Measurements from ENCODE around the gene PTPRT.

The PTPRT gene

DNA sequence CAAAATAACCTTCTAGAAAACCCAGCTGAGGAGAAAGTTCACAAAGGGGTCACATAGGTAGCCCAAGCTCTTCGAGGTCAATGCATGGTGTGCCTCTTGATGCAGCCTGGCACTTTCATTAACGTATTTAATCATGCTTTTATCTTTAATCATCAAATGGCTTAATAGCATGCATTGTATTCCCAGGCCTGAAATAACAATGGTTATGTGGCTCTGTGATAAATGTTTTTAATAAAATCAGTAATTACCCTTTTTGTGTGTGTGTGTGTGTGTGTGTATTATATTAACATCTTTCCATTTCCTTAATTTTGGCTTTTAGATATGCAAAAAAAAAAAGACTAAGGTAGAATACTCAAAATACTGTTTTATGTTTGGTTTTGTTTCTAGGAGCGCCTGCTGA lies 681.8 kb downstream of the PTPRT start:
- FAIRE-seq: no peak

DNA sequence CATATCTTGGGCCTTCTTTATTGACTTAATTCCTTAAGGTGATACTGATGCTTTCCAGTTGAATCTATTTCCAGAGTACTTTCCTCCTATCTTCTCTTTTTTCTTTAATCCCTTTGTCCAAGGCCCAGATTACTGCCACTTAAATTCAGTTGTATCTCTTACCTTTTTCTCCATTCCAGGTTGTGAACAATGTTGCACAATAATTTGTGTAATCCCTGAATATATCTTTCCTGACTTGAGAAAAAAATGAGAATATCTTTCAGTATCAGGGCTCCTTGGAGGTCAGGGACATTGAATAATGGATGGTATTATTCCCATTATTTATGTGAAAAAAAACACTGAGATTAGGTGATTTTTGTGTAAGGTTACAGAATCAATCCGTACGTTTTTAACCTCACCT lies 683.3 kb downstream of the PTPRT start:
- FAIRE-seq: no peak

DNA sequence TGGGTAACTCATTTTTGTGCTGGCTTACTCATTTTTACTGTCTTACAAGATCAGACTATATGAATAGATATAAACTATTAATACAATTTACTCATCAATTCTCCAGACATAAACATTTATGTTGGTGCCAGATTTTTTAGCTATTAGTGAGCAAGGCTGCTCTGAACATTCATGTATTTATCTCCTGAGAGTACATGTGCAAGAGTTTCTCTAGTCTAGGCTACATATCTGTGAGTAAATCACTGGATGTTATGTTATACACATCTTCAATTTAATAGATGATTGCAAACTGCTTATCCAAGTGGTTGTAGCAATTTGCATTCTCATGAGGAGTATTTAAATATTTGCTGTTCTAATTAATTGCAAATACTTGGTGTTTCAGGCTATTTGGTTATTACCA lies 687.1 kb downstream of the PTPRT start:
- FAIRE-seq: no peak

DNA sequence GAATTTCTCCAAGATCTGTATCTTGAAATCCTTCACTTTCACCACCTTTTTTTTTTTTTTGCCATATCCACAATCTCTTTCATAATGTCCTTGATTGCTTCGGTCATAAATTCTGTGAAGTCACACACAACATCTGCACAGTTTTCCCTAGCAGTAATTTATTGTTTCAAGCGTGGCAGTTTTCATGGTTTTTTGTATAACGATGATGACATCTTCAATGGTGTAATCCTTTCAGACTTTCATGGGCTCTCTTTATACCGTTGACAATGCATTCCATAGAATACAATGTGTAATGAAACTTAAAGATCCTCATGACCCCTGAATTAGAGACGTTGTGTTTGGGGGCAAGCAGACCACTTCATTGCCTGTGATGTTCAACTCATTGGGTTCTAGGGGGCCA lies 693.1 kb downstream of the PTPRT start:
- no peak for FAIRE-seq

DNA sequence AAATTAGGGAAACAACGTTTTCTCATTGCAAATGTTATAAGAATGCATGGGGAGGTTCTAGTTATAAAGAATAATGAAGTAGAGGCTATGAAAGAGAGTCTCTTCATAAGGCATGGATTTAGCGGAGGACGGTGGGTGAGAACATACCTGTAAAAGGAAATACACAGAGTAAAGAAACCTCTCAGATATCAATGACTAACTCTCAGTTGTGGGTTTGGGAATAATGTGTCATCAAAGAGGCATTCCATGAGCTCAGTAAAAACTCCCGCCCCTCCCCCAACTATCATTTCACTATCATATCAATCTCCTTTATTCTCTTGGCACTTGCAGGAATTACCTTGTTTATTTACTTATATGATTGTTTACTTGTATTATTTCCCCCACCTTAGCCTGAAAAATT lies 695.4 kb downstream of the PTPRT start:
- FAIRE-seq: no peak

DNA sequence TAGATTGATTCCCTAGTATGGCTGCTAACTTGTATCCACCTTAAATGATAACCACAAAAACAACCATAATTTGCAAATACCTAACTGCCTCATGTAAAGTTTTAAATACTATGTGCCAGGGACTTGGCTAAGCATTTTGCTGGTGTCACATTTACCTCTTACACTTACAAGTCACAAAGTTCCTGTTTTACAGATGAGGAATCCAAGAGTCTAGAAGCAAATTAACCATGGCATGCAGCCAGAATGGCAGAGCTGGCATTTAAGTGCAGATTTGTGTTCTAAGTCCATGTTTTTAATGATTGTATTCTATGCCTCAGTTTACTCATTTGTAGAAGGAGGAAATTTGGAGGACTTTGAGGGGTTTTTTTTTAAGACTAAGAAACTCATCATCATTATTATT lies 696.7 kb downstream of the PTPRT start:
- no peak for FAIRE-seq

DNA sequence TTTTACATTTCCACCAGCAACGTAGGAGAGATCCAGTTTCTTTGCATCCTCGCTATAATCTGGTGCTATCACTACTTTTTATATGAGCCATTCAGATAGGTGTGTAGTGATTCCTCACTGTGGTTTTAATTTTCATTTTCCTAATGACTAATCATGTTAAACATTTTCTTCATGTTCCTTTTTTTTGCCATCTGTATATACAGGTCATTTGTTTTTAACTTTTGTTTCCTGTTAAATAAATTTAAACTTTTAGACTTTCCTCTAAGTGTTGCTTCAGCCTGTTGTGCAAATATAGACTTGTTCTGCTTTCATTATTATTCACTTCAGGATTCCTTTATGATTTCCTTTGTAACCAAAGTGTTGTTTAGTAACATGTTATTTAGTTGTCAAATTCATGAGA lies 697.4 kb downstream of the PTPRT start:
- FAIRE-seq: no peak

DNA sequence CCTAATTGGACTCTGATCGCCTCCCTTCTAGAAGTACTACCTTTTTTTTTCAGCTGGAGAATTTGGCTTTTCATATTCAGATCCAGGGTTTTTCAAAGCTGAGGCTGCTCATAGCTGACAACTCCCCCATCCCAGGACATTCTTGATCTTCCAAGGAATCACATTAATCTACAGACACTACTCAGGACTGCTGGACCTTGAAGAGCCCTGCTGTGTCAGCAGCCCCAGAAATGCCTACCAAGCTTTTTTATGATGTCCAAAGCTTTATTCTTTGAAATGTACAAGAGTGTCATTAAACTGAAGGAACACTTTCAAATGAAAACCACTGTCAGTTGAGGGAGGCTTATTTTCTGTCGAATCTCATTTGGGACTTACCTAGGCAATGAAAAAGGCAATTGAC lies 704.1 kb downstream of the PTPRT start:
- no peak for FAIRE-seq

DNA sequence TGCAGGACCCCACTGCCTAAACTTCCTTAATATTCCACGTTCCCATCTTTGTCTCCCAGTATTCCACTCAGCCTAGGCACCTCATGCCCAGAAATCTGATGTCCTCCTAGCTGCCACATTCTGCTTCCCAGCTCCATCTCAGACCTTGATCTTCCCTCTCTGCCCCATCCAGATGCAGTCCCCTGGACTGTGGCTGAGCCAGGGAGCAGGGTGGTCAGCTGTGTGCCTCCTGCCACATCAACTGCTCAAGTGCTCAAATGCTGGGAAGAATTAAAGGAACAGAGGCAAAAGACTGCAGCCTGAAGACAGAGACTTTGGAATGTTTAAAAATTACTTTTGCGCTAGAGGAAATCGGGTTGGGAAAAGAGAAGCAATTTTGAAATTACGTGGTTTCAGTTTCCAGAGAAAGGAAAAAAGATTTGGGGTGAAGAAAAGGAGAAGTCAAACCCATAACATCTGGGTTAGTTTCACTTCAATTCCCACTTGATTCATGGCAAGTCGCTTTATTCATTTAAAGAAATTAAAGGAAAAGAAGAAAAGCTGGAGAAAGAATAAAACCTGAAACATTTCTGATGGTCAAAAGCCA lies 704.8 kb downstream of the PTPRT start:
- FAIRE-seq: no peak

DNA sequence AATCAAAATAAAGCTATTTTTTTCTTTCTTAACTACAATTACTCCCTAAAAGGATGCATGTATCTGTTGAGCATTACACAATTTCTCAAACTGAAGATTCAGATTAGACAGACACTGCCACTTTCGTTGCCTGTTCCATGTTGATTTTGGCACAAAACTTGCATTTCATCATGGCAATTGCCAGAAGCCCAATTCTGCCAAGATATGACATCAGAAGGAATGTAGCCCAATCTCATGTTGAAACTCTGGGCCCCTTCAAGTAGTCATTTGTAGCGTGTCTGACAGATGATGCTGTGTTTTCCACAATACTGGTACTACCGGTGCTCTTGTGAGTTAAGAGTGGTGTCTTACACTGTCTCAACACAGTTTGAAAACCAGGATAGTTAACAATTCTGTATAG lies 705.4 kb downstream of the PTPRT start:
- no peak for FAIRE-seq

DNA sequence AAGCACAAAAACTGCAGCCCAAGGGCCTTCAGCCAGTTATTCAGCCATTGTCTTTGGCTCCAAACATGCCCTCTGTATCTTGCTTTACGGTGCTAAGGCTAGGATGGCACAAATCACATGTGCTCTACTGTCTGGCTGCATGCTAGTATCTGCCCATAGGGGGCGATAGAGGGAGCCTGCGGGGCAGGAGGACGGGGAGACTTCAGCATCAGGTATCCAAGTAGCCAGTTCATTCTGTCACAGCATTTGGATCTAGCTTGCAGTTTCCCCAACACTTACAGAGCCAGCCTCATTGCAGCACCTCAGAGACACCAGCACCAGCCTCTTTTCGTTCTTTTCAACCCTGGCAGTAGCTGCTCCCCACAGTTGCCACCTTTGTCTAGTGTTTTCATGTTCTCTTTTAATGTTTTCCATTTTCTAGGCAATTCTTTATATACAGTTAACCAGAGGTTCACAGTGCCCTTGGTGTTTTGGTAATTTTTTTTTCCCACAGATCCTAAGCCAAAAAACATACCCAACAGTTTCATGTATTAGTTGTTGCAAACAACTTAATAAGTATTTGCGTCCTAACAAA lies 705.9 kb downstream of the PTPRT start:
- no peak for FAIRE-seq

DNA sequence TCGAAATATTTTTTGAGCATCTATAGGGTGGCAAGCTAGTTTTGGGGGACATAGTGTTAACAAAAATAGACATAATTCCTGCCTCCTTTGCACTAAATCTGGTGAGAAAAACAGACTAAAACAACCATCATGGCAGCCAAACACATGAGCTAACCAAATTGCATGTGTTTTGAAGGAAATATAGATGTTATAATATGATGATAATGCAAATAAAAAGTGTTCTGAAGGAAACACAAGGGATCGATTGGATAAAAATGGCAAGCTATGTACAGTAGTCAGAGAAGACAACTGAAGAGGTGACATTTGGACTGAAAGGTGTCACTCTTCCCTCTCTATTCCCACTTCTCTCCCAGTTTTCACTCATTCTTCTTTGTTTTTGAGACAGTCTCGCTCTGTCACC lies 706.9 kb downstream of the PTPRT start:
- no peak for FAIRE-seq

DNA sequence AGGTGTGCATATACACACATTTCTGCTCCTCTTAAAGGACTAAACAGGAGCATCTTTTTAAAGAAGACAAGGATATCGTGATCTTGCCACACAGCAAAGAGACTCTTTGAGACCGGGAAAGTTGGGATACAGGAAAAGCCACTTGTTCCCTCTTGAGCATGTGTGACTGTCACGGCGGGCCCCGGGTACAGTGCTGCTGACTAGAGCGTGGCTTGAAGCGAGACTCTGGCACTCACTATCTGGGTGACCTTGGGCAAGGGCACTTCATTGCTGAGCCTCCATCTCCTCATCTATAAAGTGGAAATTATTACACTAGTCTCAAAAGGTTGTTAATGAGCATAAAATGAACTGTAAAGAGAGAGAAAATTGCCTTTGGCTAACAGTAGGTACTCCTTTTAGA lies 713.9 kb downstream of the PTPRT start:
- FAIRE-seq: no peak

DNA sequence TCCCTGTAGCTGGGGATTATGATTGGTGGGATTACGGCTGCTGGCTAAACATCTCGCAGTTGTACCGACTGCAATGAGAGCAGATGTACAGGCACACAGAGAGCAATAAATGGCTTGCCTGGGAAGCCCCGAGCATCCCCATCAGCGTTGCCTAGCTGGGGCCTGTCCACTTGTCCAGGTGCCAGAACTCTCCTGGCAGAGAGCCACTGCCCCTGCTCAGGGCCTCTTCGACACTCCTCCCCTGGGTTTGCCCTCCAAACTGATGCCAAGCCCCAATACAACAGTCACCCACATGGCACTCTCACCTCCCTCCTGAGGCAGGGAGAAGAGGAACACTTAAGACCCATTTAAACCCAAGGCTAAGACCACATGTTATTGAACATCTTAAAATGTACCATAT lies 715.1 kb downstream of the PTPRT start:
- no peak for FAIRE-seq

DNA sequence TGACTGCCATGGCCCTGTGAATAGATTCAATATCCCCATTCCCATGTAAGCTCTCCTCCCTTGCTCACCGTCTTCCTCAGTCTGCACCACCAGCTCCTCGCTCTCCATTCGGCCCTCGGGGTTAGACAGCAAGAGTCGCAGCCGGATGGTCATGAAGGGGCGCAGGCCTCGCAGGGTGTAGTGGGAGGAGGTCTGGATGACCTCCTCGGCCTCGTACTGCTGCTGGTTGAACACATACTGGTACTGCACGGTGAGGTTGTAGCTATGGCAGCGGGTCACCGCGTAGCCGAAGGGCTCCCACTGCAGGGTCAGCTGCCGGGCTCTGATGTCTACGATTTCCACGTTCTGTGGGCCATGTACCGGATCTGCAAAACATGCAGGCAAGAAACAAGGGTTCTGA lies 717.5 kb downstream of the PTPRT start:
- no peak for FAIRE-seq

DNA sequence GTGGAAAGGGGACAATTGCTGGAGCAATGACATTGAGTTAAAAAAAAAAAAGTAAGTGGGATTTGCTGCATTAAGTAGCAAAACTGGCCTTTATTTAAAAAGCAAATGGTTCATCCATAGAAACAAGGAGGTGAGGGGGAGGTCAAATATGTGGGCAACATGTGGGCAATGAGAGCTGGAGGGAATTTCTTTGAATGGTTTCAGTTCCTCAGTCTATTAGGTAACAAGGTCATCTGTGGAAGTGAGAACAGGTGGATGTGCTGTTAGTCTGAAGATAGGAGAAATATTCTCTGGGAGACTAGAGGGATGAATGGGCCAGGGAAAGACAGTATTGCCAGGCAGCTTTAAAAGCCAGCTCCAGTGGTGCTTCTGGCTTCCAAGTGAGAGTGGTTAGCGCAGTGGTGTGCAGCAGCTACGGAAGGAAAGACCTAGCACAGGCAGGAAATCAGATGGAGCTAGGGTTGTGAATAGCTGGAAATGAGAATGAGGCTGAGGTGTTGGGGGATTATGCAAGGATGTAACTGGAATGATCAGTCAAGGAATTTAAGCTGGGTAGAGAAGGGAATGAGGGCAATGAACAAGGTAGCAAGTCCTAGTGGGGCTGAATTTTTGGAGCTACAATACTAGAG lies 727.6 kb downstream of the PTPRT start:
- no peak for FAIRE-seq

DNA sequence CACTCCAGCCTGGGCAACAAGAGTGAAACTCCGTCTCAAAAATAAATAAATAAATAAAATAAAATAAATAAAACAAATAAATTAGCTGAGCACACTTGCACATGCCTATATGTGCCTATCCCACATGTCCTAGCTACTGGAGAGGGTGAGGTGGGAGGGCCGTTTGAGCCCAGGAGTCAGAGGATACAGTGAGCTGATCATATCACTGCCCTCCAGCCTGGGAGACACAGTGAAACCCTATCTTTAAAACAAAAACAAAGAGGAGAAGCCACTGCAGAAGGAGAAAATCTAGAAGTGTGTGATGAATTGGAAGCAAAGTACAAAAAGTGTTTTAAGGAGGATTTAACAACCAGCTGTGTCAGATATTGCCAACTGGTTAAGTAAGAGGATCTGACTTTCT lies 728.4 kb downstream of the PTPRT start:
- FAIRE-seq: no peak

DNA sequence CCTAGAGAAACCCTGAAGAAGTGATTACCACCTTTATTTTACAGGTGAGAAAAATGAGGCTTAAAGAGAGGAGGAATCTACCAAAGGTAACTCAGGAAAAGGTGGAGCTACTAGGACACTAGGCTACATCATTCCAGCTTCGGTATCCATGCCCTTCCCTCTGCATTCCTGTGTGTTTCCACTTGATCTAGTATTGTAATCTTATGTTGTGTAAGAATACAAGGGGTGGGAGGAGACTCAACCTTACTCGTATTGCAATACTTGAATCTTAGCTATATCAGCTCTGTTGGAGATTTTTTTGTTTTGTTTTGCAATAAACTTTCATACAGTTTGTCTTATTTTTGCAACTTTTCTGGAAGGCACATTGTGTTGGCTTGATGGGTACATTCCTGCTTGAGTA lies 742.4 kb downstream of the PTPRT start:
- FAIRE-seq: no peak

DNA sequence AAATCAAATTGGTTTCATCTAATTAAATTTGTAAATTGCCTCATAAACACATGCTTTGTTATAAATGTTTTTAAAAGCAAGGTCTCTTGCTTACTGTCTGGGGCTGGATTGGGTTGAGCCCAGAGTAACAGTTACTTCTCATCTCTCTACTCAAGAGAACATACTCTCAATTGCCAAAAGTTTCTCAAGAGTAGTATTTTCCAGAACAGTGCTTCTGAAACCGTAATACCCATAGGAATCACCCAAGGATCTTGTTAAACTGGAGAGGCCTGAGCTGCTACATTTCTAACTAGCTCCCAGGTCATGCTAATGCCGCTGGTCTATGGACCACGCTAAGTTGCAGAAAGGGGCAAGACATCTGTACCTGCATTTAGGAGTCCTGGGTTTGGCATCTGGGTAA lies 744.9 kb downstream of the PTPRT start:
- no peak for FAIRE-seq

DNA sequence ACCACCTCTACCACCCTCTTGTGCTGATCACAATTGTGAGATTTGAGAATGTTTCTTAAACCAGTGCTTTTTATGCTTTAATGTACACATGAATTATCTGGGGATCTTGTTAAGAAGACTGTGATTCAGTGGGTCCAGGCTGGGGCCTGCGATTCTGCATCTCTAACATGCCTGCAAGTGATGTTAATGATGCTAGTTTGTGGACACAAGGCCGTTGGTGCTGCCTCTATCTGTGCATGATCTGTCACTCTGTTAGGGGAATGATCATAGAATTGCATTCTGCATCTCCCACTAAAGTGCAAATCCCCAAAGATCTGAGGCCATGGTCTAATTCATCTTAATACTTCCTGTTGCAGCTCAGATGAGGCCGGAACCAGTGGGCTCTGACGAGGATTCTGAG lies 746.5 kb downstream of the PTPRT start:
- FAIRE-seq: no peak

DNA sequence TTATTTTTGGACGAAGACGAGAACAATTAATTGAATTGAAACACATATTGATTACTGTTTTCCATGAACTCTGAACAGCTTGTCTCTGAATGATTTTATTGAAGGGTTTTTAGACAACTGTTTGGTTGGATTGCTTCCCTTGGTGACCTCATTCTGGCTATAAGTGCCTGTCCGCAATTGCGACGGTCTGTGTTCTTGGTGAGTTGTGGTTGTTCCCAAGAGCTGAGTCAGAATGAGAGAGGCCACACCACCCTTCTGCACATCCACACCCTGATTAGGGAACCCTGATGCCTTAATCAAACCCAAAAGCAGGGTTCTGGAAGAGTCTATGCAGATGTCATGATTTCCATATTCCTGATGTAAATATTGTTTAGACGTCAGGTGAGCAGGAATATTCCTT lies 747.0 kb downstream of the PTPRT start:
- FAIRE-seq: no peak

DNA sequence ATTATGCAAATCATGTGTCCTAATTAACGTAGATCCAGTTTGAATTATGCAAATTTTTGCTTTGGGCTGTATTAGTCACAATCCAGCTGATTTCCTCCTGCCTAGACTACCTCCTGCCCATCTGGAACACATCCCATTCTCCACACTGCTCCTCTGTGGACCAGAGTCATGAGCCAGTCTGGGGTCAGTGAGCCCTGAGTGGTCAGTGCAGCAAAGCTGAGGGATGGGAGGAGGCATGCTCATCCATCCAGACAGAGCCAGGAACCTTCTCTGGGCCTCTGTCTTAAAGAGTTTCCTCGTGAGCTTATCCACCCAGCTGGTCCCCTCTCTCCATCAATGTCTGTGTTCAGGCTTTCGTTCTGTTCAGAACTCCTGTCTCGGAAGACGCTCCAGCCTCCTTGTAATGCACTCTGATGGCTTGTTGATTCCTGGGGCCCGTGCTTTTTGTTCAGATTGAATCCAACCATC lies 747.8 kb downstream of the PTPRT start:
- no peak for FAIRE-seq

DNA sequence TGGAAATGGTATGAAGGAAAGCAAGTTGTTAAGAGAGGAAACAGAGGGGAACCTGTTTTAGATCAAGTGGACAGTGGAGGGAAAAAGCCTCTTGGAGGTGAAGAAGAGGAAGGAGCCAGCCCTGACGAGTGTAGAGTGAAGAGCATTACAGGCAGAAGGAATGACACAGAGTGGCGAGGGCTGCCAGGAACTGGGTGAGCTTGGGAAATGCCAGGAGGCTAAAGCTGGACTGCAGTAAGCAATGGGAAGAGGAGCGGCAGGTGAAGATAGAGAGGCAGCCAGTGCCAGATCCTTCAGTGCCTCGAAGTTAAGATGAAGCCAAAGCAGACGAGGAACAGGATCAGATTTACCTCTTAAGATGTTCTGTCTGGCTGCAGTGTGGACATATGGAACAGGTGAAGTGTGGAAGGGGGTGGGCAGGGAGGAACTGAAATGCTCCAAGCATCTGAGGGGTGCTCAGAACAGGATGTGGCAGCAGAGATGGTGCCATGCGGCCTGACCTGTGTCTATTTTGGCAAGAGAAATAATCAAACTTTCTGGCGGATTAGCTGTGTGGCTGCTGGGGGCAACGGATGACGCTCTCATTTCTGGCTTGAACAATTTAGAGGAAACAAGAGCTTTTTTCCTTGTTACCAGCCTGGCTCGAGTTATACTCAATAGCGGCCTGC lies 748.4 kb downstream of the PTPRT start:
- FAIRE-seq: no peak

DNA sequence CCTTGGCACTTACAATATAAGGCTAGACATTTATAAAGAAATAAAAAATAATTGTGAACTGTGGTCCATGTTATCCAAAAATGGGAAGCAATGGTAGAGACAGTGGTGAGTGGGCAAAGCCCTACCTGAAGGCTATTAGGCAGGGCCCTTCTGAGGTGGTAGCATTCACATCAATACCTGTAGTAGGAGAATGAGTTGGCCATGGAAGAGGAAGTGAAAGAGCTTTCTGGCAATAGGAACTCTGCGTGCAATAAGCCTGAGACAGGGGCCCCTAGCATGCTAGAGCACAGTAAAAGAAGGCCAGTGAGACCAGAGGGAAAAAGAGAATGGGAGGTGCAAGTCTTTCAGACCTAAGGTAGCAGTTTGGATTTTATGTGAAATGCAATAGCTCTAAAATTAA lies 754.5 kb downstream of the PTPRT start:
- no peak for FAIRE-seq

All from TTC549 (cell line).